H1 (cell line): ENCODE results near the gene CTSA.

Source experiments
- EZH2 ChIP-seq: fragments of 200-600 bp; sonication (generic); IDR thresholded peaks from 2 replicates; pipeline ENCODE4 v1.7.1; 2012; ENCODE audit warnings: low read depth, mild to moderate bottlenecking, moderate library complexity, low read length, inconsistent platforms; ENCODE audit not compliant: severe bottlenecking
- HDAC2 ChIP-seq, 2 experiments: fragments of 300-600 bp in 1 of 2; sonication (generic) in 1 of 2; IDR thresholded peaks; 2 replicates each; pipeline ENCODE4 v1.6.1; 2011 to 2012; ENCODE audit warnings: low read depth in 2 of 2, low read length in 2 of 2, mild to moderate bottlenecking in 2 of 2, moderate library complexity in 2 of 2, borderline replicate concordance in 1 of 2, inconsistent platforms in 1 of 2
- NRF1 ChIP-seq: IDR thresholded peaks from 2 replicates; pipeline ENCODE4 v1.6.1; 2011; ENCODE audit warnings: mild to moderate bottlenecking, low read depth, low read length, improper control_type of control experiment
- POLR2A ChIP-seq, 2 experiments: IDR thresholded peaks; 1 replicate in 1 of 2; 2 replicates in 1 of 2; pipeline ENCODE4 v1.6.1; 2011; ENCODE audit warnings: low read depth in 2 of 2, low read length in 2 of 2, mild to moderate bottlenecking in 2 of 2; ENCODE audit errors: control extremely low read depth in 1 of 2
- RAD21 ChIP-seq, 2 experiments: IDR thresholded peaks in 1 of 2; conservative IDR thresholded peaks in 1 of 2; 2 replicates each; pipeline ENCODE4 v1.6.1; 2011; ENCODE audit warnings: low read depth in 2 of 2, low read length in 2 of 2, improper control_type of control experiment in 1 of 2, inconsistent platforms in 1 of 2, mild to moderate bottlenecking in 1 of 2, moderate library complexity in 1 of 2
- RNF2 ChIP-seq: fragments of 200-900, 300-1000 bp; sonication (generic); IDR thresholded peaks from 2 replicates; pipeline ENCODE4 v1.7.1; 2016; ENCODE audit warnings: borderline replicate concordance, low read depth, mild to moderate bottlenecking, antibody characterized with exemption, low read length; ENCODE audit not compliant: poor library complexity, severe bottlenecking; ENCODE audit errors: missing control alignments
- TF ChIP-seq, protein P1 (sequence below): IDR thresholded peaks from 2 replicates; pipeline ENCODE4 v1.6.1; 2011; ENCODE audit warnings: low read length, improper control_type of control experiment

DNA sequence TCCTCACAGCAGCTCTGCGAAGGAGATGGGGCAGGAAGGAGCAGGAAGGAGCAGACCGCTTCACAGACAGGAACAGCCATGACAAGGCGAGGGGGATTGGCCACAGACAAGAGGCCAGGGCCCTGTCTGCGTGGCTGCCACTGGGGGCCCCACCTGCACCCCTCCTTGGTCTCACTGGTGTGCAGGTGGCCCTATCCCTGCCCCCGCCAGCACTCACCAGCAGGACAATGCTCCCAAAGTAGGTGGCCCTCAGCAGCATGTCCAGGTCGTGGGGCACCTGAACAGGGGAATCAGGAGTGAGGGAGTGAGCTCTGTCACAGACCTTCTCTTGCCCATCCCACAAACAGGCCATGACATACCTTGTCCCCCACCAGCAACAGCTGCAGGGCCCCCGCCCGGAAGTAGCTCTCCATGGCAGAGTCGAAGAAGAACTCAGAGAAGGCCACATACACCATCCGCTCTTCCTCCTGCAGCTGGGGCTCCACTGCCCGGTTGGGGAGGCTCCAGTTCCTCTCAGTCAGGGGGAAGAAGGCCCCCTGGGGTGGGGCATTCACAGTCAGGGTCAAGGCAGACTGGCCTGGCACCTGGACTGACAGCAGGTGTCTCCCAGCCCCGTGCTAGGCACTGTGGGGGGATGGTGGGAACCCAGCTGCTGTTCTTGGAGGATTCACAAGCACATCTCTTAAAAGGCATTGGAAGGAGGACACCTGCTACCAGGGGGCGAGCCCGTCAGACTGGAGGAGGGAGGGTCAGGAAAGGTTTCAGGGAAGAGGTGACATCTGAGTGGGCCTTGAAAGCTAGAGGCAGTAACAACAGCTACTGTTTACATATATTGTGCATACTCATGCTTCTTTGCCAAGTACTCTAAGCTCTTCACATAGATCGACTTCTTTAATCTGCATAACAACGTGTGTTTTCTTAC, 13.7 kb downstream of the CTSA start:
- no peak for TF ChIP-seq EZH2
- TF ChIP-seq HDAC2 (IDR thresholded peaks at IDR 0.05; ENCODE audit: borderline replicate concordance in 1 of 2, low read depth in 2 of 2, low read length in 2 of 2) = no peak
- no peak for TF ChIP-seq RAD21 (IDR thresholded peaks at IDR 0.05 in 1 of 2, conservative IDR thresholded peaks at IDR 0.05 in 1 of 2; ENCODE audit: low read depth in 2 of 2, low read length in 2 of 2)
- TF ChIP-seq, protein P1, sequence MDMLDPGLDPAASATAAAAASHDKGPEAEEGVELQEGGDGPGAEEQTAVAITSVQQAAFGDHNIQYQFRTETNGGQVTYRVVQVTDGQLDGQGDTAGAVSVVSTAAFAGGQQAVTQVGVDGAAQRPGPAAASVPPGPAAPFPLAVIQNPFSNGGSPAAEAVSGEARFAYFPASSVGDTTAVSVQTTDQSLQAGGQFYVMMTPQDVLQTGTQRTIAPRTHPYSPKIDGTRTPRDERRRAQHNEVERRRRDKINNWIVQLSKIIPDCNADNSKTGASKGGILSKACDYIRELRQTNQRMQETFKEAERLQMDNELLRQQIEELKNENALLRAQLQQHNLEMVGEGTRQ = no peak
- TF ChIP-seq RNF2 = no peak
- no peak for TF ChIP-seq NRF1
- TF ChIP-seq POLR2A (IDR thresholded peaks at IDR 0.05; ENCODE audit: control extremely low read depth in 1 of 2, low read depth in 2 of 2, low read length in 2 of 2) = no peak
